ENCODE results near the gene SELENOO. TPM values are rescaled to one million over a fixed set of nuclear protein-coding genes. Genes with fewer than 3 reads are reported as not detected.

Gene SELENOO, protein sequence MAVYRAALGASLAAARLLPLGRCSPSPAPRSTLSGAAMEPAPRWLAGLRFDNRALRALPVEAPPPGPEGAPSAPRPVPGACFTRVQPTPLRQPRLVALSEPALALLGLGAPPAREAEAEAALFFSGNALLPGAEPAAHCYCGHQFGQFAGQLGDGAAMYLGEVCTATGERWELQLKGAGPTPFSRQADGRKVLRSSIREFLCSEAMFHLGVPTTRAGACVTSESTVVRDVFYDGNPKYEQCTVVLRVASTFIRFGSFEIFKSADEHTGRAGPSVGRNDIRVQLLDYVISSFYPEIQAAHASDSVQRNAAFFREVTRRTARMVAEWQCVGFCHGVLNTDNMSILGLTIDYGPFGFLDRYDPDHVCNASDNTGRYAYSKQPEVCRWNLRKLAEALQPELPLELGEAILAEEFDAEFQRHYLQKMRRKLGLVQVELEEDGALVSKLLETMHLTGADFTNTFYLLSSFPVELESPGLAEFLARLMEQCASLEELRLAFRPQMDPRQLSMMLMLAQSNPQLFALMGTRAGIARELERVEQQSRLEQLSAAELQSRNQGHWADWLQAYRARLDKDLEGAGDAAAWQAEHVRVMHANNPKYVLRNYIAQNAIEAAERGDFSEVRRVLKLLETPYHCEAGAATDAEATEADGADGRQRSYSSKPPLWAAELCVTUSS
- total RNA-seq: 10 to 100 TPM; 21.5 to 23.8 (median 23.1) TPM
- long read RNA-seq, donor 1, transcript SELENOO-201 (9 exons, 2,315 nt): major isoform, 55 of 95 reads
- long read RNA-seq, donor 1, partial matches to known transcripts: 13 of 95 reads
- long read RNA-seq, donor 1, other reads (novel, unspliced or antisense): 27 of 95 reads
- long read RNA-seq, donor 2, partial matches to known transcripts: 2 of 3 reads
- long read RNA-seq, donor 2, other reads (novel, unspliced or antisense): 1 of 3 reads

- no peaks in the 10 kb centered on the region for H3K36me3 ChIP-seq (ENCODE audit: low read depth)
- ATAC-seq: peak; percentile 93
- TF ChIP-seq CTCF (IDR thresholded peaks at IDR 0.05): no peak
- no peaks in the 10 kb centered on the region for H3K9me3 ChIP-seq
- intact Hi-C loops (cut with DNase I, micrococcal nuclease): no loop called here
- H3K4me1 ChIP-seq (ENCODE audit: low read depth): peaks cover 15% of the 10 kb centered on the region
- H3K4me3 ChIP-seq: peak within 1 kb of the TSS; percentile 72
- peak; percentile 93 to 96 (median 95) for DNase-seq
Measured at GRCh38 chr22:50200461-50201190, at the start of gene SELENOO. Gene SELENOO (plus strand): TSS chr22:50201011. CDS start chr22:50201037, 26 bp downstream.

- Histone ChIP-seq H3K4me1 (ENCODE audit: low read depth) (no peaks in the 10 kb centered on the region), H3K36me3 (ENCODE audit: low read depth) (no peaks in the 10 kb centered on the region), H3K4me3 (no peak overlapping the region), H3K9me3 (no peaks in the 10 kb centered on the region)
- no peak for TF ChIP-seq CTCF (IDR thresholded peaks at IDR 0.05)
- ATAC-seq (no peak), DNase-seq (no peak)
- intact Hi-C loops (cut with DNase I, micrococcal nuclease): no loop called here
Measured at GRCh38 chr22:50151571-50152537, 49.0 kb upstream of the SELENOO start.

- ATAC-seq: no peak
- no peaks in the 10 kb centered on the region for H3K36me3 ChIP-seq (ENCODE audit: low read depth)
- no peaks in the 10 kb centered on the region for H3K9me3 ChIP-seq
- H3K4me1 ChIP-seq (ENCODE audit: low read depth): no peaks in the 10 kb centered on the region
- no peak for DNase-seq
- TF ChIP-seq CTCF (IDR thresholded peaks at IDR 0.05): no peak
- intact Hi-C loops (cut with DNase I, micrococcal nuclease): no loop called here
- H3K4me3 ChIP-seq: no peak overlapping the region
Measured at GRCh38 chr22:50153056-50153755, 47.6 kb upstream of the SELENOO start.

GRCh38 chr22:50153756-50154140 lies 47.1 kb upstream of the SELENOO start:
- H3K9me3 ChIP-seq: no peaks in the 10 kb centered on the region
- ATAC-seq: no peak
- no peaks in the 10 kb centered on the region for H3K36me3 ChIP-seq (ENCODE audit: low read depth)
- no peak for TF ChIP-seq CTCF (IDR thresholded peaks at IDR 0.05)
- no peaks in the 10 kb centered on the region for H3K4me1 ChIP-seq (ENCODE audit: low read depth)
- intact Hi-C loops (cut with DNase I, micrococcal nuclease): no loop called here
- no peak for DNase-seq
- no peak overlapping the region for H3K4me3 ChIP-seq

All from mucosa of descending colon (tissue), 3 donors.